Stimulated activated CD4-positive, alpha-beta T cell treated with anti-CD3 and anti-CD28 coated beads, Interleukin-15, amount 100 ng/mL, for 1 hour (primary cell): ENCODE results near the gene ING5.
"Not testable (repeated sequence)": the region's sequence is repeated elsewhere in the genome, so short reads cannot be mapped to it uniquely, and the experiment has no call there.

Experiments
- DNase-seq, 2 donors: peaks; one replicate each; pipeline ENCODE4 v3.0.0-alpha.2; 2020; ENCODE audit warnings: low read depth in 1 of 2, low spot score in 1 of 2

ING5 gene

GRCh38 chr2:241755777-241756176 lies 53.9 kb downstream of the ING5 start:
- DNase-seq = no peak

- no peak for DNase-seq
These were observed 57.4 kb downstream of the ING5 start for GRCh38 chr2:241759067-241759807.

- not testable (repeated sequence) for DNase-seq
These were observed 58.1 kb downstream of the ING5 start for GRCh38 chr2:241759893-241760292.

GRCh38 chr2:241760301-241760771 lies 58.5 kb downstream of the ING5 start:
- no peak for DNase-seq

- DNase-seq = no peak
These were observed 60.6 kb downstream of the ING5 start for GRCh38 chr2:241762321-241762932.

GRCh38 chr2:241762933-241763369 lies 61.1 kb downstream of the ING5 start:
- DNase-seq = peak in 1 of 2 donors; percentile 32

GRCh38 chr2:241763551-241764274 lies 61.9 kb downstream of the ING5 start:
- no peak for DNase-seq

- DNase-seq = no peak
These were observed 62.7 kb downstream of the ING5 start for GRCh38 chr2:241764275-241765241.

GRCh38 chr2:241767464-241768250 lies 65.8 kb downstream of the ING5 start:
- DNase-seq = no peak

- no peak for DNase-seq
These were observed 66.4 kb downstream of the ING5 start for GRCh38 chr2:241768251-241768711.

- no peak for DNase-seq
These were observed 67.0 kb downstream of the ING5 start for GRCh38 chr2:241768850-241769249.

GRCh38 chr2:241769819-241770184 lies 68.0 kb downstream of the ING5 start:
- no peak for DNase-seq

GRCh38 chr2:241770185-241770935 lies 68.5 kb downstream of the ING5 start:
- DNase-seq = no peak

- no peak for DNase-seq
These were observed 69.1 kb downstream of the ING5 start for GRCh38 chr2:241770936-241771285.

- no peak for DNase-seq
These were observed 69.6 kb downstream of the ING5 start for GRCh38 chr2:241771286-241772062.

- no peak for DNase-seq
These were observed 70.2 kb downstream of the ING5 start for GRCh38 chr2:241772063-241772499.

GRCh38 chr2:241773511-241774418 lies 71.9 kb downstream of the ING5 start:
- no peak for DNase-seq
